Kidney capillary endothelial cell (primary cell): Measurements from ENCODE around the gene ZNF526.

ENCODE experiments used
- DNase-seq: peaks from one replicate; pipeline ENCODE4 v3.0.0-alpha.2; 2018; ENCODE audit warnings: low spot score

Gene ZNF526

DNA sequence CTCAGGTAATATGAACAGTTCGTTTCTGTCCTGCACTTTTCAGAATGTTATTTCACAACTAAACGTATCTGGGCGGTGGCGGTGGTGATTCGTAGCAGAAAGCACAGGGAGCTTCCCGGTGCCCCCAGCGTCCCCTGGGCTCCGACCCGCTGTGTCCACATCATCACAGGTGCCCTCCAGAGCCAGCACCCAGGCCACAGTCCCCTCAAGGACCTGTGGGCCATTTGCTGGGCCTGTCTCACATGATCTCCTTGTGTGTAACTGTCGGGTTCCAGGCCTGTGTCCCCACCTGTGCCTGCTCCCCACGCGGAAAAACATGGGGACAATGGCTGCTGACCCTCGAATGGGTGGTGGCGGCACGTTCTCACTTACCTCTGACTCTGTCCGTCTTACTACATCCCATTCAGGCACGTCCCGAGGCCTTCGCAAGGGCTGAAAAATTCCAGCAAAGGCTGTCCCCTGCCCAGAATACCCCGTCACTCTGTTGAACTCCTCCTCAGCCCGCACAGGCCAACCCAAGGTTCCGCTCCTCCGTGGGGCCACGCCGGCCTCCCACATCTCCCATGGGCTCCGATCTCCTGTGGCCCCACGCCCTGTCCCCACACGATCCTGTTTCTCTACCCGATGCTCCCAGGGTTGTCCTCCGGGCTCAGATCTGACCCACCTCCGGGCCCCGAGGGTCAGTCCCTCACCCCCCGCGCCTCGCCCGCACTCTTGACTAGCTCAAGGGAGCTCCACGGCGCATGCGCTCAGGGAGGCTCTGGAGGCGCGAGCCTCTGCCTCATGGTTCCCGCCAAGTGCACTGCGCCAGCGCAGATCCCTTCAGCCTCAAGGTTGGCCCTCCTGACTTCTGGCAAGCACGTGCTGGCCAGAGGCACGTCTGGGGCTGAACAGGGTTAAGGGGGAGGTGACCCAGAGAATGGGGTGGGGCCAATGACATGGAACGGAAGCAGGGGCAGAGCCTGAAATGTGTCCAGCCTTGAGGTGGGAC, 23.8 kb upstream of the ZNF526 start:
- no peak for DNase-seq

DNA sequence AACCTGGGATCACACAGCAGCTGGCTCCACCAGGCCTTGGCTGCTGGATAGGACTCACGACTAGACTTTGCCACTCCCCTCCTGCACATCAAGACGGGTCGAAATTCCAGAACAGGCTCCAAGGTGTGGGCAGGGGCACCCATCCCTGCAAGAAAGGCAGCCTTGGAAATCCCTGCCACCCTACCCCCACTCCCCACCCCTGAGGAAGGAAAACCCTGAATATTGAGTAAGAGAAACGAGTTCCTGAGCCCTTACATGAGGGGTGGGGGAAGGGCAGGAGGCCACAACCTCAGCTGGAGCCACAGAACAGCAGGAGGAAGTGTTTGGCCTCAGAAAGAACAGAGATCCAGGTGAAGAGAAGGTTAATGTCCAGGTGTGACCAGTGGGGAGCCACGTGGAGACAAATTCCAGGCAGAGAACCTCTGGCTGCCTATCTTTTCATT, 22.7 kb upstream of the ZNF526 start:
- no peak for DNase-seq

DNA sequence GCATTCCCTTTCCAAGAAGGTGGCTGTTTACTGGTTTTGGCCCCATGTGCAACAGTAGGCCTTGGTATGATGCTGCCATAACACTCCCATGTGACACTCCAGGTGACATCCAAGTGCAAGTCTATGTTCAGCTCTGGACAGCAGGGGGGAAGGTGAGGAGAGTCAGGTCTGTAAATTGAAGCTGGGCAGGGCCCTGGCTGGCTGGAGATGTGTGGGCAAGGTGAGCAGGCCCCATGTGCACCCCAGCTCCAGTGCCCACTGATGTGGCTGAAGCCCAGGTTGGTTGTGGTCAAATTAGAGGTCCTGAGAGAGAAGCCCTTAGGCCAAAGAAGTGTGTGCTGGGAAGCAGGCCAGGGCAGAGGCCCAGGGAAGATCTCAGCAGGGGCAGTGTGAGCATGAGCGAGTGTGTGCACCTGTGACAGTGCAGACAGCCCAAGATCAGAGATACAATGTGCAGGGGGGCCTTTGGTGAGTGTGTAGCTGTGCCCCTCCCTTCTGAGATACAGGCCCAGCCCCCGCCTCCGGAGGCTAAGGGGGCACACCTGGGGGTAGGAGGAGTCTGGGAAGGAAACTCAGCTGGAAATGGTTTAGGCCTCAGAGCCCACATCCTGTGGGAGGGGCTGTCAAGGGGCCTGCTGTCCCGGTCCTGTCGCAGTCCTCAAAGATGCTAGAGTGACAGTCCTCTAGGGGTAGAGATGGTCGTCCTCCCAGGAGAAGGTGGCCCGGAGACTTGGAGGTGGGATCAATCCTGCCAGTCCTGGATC, 21.3 kb upstream of the ZNF526 start:
- no peak for DNase-seq

GRCh38 chr19:42199440-42200115, 20.5 kb upstream of the ZNF526 start:
- no peak for DNase-seq

- no peak for DNase-seq
Measured at GRCh38 chr19:42200116-42200715, 19.9 kb upstream of the ZNF526 start.

DNA sequence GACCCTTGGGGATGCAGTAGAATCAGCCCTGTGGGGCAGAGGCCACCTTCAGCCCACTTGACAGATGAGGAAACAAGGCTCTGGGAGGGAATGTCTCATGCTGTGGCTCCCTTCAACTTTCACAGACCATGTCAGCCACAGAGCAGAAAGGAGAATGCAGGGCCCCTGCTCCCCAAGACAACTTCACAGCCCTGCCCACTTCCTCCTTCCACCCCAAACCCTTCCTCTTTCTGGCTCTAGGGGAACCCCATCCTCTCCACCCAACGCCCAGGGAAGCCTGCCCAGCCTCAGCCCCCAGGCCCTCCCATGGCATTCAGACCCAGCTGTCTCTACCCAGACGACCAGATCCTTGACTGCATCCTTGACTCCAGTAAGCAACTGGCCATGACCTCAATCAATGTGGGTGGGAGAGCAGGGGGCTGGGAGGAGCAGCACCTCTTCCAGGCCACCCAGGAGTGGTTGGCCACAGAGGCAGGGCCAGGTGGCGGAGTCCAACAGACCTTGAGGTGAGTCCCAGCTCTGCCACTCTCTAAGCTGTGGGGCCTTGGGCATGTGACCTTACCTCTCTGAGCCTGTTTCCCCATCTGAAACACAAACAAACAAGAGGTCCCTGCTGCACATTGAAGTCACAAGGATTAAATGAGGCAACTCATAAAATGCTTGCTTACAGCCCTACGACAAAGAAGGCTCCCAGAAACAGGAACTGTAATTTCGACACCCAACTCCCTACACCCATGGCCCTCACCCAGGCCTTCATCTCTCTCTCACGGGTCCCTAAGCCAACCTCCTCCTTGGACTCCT, 18.4 kb upstream of the ZNF526 start:
- DNase-seq = no peak

DNA sequence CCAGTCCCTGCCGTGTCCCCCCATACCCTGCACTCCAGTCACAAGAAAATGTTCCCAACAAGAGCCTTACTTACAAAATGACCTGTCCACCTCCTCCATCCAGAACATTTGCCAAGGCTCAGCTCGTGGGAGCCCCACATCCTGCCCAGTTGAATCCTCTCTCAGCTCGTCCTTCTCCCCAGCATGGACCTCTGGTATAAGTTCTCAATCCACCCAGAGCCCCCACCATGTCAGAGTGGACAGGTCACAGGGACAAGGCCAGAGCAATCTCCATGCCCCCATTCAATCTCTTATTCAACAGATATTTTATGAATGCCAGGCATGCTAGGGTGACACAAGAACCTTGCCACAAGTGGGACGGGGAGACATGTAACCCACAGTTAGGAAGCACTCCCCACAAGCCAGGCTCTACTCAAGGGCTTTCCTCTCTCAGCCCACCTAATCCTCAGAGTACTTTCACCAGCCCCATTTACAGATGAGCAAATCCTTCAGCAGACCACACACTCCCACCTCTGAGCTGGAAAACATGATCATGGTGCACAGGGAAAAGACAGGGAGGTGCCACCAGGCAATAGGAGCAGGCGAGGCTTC, 17.7 kb upstream of the ZNF526 start:
- DNase-seq = no peak

DNA sequence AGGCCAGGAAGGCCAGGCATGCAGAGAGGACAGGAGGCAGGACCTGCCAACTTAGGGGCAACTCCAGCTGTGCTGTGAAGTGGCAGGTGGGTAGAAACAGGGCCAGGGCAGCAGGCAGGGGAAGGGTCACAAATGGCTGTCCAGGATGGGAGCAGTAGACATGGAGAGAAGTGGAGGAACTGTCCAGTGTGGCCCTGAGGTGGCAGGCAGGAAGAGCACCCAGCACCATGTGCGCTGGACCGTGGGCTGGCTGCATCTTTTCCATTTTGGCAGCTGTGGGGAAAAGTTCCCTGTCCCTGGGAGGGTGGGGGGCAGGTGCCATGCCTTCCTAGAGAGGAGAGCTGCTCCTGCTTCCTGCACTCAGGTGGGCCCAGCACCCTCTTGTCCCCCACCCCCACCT, 16.4 kb upstream of the ZNF526 start:
- no peak for DNase-seq

DNA sequence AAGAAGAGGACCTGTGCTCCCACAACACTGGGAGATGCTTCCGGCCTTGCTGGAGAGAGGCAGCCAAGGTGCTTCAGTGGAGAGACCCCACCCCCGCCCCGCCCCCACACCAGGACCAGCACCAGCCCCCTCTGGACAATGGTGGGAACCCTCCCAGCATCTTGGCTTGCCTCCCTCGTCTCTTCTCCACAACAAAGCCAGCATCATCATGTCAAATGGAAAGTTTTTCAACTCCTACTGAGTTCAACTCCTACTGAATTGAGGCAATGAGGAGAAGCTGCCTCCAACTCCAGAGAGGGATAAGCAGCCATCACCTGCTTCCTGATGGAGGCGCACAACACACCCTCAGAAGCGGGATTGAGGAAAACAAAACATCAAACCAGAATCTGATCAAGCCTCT, 15.4 kb upstream of the ZNF526 start:
- no peak for DNase-seq

DNA sequence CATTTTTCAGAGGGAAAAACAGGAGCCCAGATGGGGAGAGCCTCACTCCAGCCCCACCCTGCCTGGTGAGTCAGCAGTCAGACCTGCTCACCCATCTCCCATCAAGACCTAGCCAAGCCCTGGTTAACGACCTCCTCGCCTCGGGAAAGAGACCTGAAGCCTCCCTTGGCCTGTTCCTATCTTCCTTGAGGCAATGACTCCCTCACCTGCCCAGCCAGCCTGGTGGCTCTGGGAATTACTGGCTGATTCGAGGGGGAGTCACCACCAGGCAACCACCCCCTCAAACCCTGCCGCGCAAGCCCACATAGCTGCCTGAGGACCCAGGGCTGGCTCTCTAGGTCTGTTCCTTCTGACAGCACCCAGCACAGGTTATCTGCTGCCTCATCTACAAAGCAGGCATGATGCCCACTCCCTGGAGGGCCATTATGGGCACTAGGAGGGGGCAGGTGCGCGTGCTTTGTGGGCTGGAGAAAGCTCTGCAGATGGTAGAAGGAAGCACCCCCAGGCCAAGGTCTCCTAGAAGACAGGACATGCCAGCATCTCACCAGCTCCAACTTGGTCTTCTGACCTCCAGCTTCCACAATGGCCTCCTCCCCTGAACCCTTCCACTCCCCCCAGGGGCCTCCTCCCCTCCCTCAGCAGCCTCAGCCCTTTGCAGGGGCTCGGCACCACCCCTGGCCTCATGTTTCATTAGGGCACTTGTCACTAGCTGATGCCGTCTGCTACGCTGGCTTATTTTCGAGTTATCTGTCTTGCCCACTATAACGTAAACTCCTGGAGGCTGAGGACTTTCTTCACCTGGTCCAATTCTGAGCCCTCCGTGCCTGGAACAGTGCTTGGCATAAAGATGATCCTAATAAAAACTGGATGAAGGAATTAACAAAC, 13.0 kb upstream of the ZNF526 start:
- no peak for DNase-seq

DNA sequence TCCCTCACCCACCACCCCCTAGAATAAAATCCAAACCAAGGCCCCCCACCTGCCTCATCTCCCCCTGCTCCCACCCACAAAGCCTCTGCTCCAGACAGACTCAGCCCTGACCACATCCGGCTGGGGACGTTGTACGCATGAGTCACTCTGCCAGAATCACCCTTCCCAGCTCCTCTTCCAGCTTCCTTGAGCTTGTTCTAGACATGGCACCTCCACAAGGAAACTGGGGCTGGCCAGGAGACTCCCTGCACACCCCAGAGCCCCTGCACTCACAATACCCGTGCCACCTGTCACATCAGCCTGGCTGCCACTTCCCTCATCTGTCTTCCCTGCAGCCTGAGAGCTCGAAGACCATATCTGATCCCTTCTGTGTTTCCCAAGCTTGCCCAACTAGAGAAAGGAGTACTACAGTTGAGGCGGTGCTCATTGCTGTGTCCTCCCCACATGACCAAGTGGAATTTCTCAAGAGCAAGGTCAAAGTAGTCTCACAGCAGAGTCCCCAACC, 12.3 kb upstream of the ZNF526 start:
- no peak for DNase-seq

DNA sequence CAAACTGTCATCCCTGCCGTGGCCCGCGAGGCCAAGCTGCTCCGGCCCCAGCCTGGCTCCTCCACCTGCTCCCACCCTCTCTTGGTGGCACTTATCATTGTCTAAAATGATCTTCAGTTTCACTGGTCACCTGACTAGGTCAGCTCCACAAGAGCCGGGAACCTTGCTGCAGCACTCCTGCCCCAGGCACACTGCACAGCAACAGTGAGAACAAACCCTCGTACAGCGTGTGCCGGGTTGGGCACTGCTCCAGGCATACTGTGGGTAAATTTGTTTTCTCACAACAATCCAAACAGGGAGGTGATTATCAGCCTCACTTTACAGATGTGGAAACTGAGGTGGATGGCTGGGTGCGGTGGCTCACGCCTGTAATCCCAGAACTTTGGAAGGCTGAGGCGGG, 11.5 kb upstream of the ZNF526 start:
- no peak for DNase-seq

- no peak for DNase-seq
Measured at GRCh38 chr19:42212886-42213285, 7.2 kb upstream of the ZNF526 start.

- DNase-seq = no peak
Measured at GRCh38 chr19:42214810-42215485, 5.2 kb upstream of the ZNF526 start.

- no peak for DNase-seq
Measured at GRCh38 chr19:42216653-42217519, 3.2 kb upstream of the ZNF526 start.

DNA sequence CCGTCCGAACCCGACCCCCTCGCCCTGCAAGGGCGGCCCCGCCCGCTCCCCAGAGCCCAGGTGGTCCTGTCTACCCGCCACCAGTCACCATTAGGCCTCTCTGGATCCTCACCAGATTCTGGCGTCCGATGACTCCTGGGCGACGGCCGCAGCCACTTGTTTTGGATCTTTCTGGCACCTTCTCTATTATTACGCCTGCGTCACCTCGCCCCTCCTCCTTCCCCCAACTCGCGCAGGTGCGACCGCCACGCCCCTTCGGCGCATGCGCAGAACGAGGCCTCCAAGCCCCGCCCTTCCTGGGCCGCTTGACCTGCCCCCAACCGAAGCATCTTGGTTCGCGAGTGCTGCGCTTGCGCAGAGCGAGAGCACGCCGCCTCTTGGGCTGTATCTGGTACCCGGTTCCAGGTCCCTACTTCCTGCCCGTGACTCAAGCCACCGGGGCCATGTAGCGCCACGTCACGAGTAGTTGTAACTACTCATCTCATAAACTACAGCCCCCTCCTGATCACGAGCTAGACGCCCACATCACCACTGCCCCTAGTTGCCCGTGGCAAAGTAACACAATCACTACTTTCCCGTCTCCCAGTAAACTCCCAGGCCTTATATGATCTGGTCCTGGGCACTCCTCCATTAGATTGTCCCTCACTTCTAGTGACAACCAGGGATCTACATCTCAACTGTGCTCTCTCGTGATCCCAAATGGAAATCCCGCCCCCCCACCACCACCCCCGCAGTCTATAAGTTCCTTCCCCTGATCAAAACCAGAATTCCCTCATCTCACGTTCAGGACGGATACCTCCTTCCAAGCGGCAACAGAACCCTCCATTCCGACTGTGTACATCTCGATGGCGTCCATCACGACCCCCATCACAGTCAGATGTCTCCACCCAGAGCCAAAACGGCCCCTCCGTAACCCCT, 2.3 kb upstream of the ZNF526 start, which contains the start of gene DEDD2:
TSS of gene DEDD2 (minus strand) at position 158 of the 918 bp plus-strand sequence. CDS start 670 bp downstream, outside the sequence.
- peak; percentile 100 for DNase-seq

GRCh38 chr19:42220751-42221097, 612 bp downstream of the ZNF526 start:
- DNase-seq = no peak
